Measurements from ENCODE around the gene ANKRD10. TPM values are rescaled to one million over a fixed set of nuclear protein-coding genes. Genes with fewer than 3 reads are reported as not detected.

The ANKRD10 gene
- total RNA-seq, 1 donor from 2014 or later, result 134 TPM

DNA sequence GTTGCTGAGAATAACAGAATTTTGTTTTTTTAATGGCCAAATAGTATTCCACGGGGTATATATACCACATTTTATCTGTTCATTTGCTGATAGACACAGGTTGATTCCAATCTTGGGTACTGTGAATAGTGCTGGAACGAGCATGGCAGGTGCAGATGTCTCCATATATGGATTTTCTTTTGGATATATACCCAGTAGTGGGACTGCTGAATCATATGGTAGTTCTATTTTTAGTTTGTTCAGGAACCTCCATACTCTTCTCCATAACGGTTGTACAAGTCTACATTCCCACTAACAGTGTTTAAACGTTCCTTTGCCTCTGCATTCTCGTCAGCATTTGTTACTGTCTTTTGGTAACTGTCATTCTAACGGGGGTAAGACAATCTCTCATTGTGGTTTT, 17.3 kb downstream of the ANKRD10 start:
- Histone ChIP-seq H3K36me3 (peaks cover 63% of the 10 kb centered on the region), H3K4me1 (no peaks in the 10 kb centered on the region), H3K27me3 (no peaks in the 10 kb centered on the region), H3K27ac (no peak overlapping the region), H3K4me3 (no peak overlapping the region), H3K9me3 (no peaks in the 10 kb centered on the region)
- no peak for ATAC-seq
- TF ChIP-seq, protein P1, sequence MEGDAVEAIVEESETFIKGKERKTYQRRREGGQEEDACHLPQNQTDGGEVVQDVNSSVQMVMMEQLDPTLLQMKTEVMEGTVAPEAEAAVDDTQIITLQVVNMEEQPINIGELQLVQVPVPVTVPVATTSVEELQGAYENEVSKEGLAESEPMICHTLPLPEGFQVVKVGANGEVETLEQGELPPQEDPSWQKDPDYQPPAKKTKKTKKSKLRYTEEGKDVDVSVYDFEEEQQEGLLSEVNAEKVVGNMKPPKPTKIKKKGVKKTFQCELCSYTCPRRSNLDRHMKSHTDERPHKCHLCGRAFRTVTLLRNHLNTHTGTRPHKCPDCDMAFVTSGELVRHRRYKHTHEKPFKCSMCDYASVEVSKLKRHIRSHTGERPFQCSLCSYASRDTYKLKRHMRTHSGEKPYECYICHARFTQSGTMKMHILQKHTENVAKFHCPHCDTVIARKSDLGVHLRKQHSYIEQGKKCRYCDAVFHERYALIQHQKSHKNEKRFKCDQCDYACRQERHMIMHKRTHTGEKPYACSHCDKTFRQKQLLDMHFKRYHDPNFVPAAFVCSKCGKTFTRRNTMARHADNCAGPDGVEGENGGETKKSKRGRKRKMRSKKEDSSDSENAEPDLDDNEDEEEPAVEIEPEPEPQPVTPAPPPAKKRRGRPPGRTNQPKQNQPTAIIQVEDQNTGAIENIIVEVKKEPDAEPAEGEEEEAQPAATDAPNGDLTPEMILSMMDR (IDR thresholded peaks at IDR 0.05), result no peak
- no peak for DNase-seq
- intact Hi-C loops (cut with DNase I), result no loop called here

DNA sequence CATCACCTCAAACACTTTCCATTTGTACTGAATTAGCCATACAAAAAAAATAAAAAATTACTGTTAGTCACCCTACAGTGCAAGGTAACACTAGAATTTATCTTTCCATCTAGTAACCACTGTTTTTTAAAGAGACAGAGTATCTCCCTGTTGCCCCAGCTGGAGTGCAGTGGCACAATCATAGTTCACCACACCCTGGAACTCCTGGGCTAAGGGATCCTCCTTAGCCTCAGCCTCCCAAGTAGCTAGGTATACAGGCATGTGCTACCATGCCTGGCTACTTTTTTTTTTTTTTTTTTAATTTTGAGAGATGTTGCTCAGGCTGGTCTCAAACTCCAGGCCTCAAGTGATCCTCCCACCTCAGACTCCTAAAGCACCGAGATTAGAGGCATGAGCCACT, 17.9 kb downstream of the ANKRD10 start:
- Histone ChIP-seq H3K9me3 (no peaks in the 10 kb centered on the region), H3K36me3 (peaks cover 61% of the 10 kb centered on the region), H3K4me3 (no peak overlapping the region), H3K27me3 (no peaks in the 10 kb centered on the region), H3K4me1 (no peaks in the 10 kb centered on the region), H3K27ac (no peak overlapping the region)
- ATAC-seq, result no peak
- no peak for DNase-seq
- intact Hi-C loops (cut with DNase I), result no loop called here
- TF ChIP-seq, protein P1 (IDR thresholded peaks at IDR 0.05), result no peak

DNA sequence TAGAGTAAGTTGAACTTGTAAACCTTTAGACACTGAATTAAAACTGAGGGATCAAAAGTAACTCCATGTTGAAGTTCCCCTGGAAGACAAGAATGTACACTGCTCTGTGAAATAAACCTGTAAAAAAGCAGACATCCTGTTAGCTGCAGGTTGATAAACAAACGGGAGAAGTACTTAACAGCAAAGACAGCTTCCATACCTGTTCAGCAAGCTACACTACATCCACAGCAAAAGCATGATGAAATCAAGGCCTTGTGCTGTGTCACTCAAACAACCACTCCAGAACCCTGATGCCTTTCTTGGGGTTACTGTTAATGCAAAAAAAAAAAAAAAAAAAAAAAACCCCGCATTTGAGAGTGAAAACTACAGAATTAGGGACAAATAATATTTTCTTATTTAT, 20.8 kb downstream of the ANKRD10 start:
- TF ChIP-seq, protein P1 (IDR thresholded peaks at IDR 0.05), result no peak
- Histone ChIP-seq H3K4me3 (no peak overlapping the region), H3K4me1 (no peaks in the 10 kb centered on the region), H3K27ac (no peak overlapping the region), H3K27me3 (no peaks in the 10 kb centered on the region), H3K36me3 (peaks cover 46% of the 10 kb centered on the region), H3K9me3 (no peaks in the 10 kb centered on the region)
- intact Hi-C loops (cut with DNase I), result no loop called here
- DNase-seq, result no peak
- peak; percentile 64 for ATAC-seq

DNA sequence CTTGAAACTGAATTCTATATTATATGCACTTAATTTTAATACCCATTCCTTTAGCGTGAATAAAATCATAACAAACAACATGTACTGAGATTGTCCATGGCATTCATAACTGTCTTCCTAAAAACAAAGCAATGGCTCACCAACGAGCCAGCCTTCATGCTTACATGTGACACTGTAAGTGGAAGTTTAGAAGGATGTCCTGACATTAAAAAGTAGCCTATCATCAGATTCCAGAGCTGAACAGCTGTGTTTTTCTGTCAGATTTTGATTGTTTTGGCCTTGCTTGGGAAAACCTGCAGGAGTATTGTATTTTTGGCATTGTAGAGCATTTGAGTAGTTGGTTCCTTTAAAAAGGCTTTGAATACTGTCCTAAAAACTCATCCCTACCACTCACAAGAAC, 21.3 kb downstream of the ANKRD10 start:
- Histone ChIP-seq H3K9me3 (no peaks in the 10 kb centered on the region), H3K36me3 (peaks cover 44% of the 10 kb centered on the region)
- ATAC-seq, result no peak

DNA sequence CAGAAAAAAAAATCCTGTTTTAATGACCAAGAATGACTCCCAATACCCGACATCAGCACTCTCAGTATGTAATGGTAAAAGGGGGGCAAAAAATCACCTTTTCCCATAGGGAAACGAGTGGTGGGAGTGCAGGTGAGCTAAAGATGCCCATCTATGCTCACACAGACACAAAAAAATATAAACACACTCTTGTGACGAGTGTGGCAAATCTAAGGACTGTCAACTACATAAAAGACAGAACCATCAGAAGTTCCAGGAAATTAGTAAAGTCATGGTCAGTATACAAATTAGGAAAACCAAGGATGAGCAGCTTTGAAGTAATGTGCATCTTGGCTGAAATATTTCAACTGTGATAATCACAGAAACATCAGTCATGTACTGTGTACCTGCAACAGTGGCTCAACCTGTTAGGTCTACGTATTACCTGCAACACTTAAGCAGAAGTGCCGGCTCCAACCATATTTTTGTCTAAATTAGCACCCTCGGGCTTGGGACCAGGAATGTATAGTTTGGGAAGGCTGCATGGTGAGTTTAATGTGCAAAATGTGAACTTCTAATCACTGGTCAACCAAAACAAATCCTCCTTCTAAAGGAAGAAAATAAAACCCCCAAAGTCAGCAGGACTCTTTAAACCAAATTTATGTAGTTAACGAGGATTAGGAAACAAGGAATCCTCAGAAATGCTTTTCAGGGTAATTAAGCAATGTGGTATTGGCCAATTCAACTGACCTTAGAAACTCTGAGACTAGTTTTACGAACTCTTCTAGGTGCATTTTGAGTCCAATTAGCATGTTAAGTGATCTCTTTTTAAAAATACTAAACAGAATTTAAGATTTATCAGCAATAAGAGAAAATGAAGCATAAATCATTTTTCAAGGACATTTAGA, 24.3 kb downstream of the ANKRD10 start:
- no peak for DNase-seq
- TF ChIP-seq, protein P1 (IDR thresholded peaks at IDR 0.05), result no peak
- Histone ChIP-seq H3K4me1 (no peaks in the 10 kb centered on the region), H3K36me3 (peaks cover 28% of the 10 kb centered on the region), H3K9me3 (no peaks in the 10 kb centered on the region), H3K4me3 (no peak overlapping the region), H3K27ac (no peak overlapping the region), H3K27me3 (no peaks in the 10 kb centered on the region)
- intact Hi-C loops (cut with DNase I), result no loop called here
- no peak for ATAC-seq

More for the DNA sequence above, 21.3 kb downstream of the ANKRD10 start:
- TF ChIP-seq, protein P1 (IDR thresholded peaks at IDR 0.05), result no peak
- DNase-seq, result no peak
- H3K27me3 ChIP-seq, result no peaks in the 10 kb centered on the region
- H3K4me3 ChIP-seq, result no peak overlapping the region
- intact Hi-C loops (cut with DNase I), result no loop called here
- H3K4me1 ChIP-seq, result no peaks in the 10 kb centered on the region
- H3K27ac ChIP-seq, result no peak overlapping the region

Data from upper lobe of right lung (tissue), 1 donor.